Upper lobe of left lung (tissue), 6 donors: Measurements from ENCODE around the gene LMO3. TPM values are rescaled to one million over a fixed set of nuclear protein-coding genes. Genes with fewer than 3 reads are reported as not detected.

ENCODE experiments used
- ATAC-seq, 2 donors: fragments of 200-7000 bp; cut with Tn5 transposase; one replicate each; pipeline ENCODE4 v1.9.1; 2022; ENCODE audit warnings: mild to moderate bottlenecking in 2 of 2, moderate library complexity in 2 of 2; ENCODE audit not compliant: low FRiP score in 2 of 2
- DNase-seq, 2 donors: peaks; one replicate each; pipeline ENCODE4 v3.0.0-alpha.2; 2019 to 2020
- H3K27ac ChIP-seq, 4 donors: fragments of 200-600 bp; sonication (generic); one replicate each; pipeline ENCODE4 v1.5.1; 2016 to 2019
- H3K27me3 ChIP-seq, 4 donors: fragments of 200-600 bp; sonication (generic); one replicate each; pipeline ENCODE4 v1.5.1; 2017 to 2019
- H3K36me3 ChIP-seq, 4 donors: fragments of 200-600 bp; sonication (generic); one replicate each; pipeline ENCODE4 v1.5.1; 2016 to 2019
- H3K4me1 ChIP-seq, 4 donors: fragments of 200-600 bp; sonication (generic); one replicate each; pipeline ENCODE4 v1.5.1; 2018 to 2019
- H3K4me3 ChIP-seq, 4 donors: fragments of 200-600 bp; sonication (generic); one replicate each; pipeline ENCODE4 v1.5.1; 2017 to 2019; ENCODE audit warnings: mild to moderate bottlenecking in 2 of 4, moderate library complexity in 1 of 4
- H3K9me3 ChIP-seq, 4 donors: fragments of 200-600 bp; sonication (generic); one replicate each; pipeline ENCODE4 v1.5.1; 2018 to 2019
- EP300 ChIP-seq, 4 donors: sonication (generic); formaldehyde crosslinking; IDR thresholded peaks; one replicate each; pipeline ENCODE4 v1.5.1; 2017; ENCODE audit warnings: antibody characterized with exemption in 4 of 4, control low read depth in 2 of 4
- POLR2A ChIP-seq, 4 donors: fragments of 450-650 bp; IDR thresholded peaks; one replicate each; pipeline ENCODE4 v1.5.1; 2016 to 2017; ENCODE audit warnings: antibody characterized with exemption in 4 of 4, mild to moderate bottlenecking in 2 of 4
- POLR2AphosphoS5 ChIP-seq, 2 donors: sonication (generic); formaldehyde crosslinking; IDR thresholded peaks; one replicate each; pipeline ENCODE4 v1.5.1; 2017; ENCODE audit warnings: antibody characterized with exemption in 2 of 2
- WGBS, 2 donors: methylation state at CpG; one replicate each; pipeline ENCODE4 v1.1.5; 2017 to 2018; 5-methylcytosine and 5-hydroxymethylcytosine counted together
- total RNA-seq, 6 donors: library from RNA; depleted of rRNA in 4 of 6; stranded (reverse); fragments of >200 nt in 4 of 6; gene quantifications; one replicate each; pipeline versions ENCODE4 v1.1.0 to v1.2.1, GENCODE V29; 2016 to 2021
- TF ChIP-seq, protein P1 (sequence below), 6 experiments: fragments of 450-650 bp in 4 of 6; fragments of 200-600 bp in 2 of 6; sonication (generic) in 2 of 6; IDR thresholded peaks; one replicate each; pipeline ENCODE4 v1.5.1; 2016 to 2019; ENCODE audit warnings: antibody characterized with exemption in 6 of 6
- donor health status: DM: no; HTN: no; CAD: no; lungs with moderate emphysema.
- donor health status: DM: no; HTN: yes; CAD: no; lungs with severe emphysema.

LMO3 gene
- total RNA-seq, 6 donors from 2014 or later, result 100 to 372 (median 166) TPM

DNA sequence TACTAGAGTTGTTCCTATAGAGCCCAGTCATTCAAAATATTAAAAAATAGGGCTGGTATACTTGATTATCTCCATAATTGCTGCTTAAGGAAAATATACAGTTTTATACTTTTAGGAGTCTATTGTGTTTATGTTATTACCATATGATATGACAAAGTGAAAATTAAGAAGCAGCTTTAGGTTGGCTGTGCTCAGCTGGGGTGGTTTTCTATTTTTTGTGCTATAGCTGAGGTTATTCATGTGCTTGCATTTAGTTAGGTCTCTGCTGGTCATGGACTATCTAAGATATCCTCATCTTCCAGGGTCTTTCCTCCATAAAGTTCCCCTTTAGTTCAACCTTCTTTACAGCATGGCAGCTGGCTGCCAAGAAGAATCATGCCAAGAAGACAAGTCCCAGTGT is 13.6 kb upstream of the LMO3 start:
- DNase-seq (no peak), ATAC-seq (no peak)
- no peaks in the 10 kb centered on the region for H3K27me3 ChIP-seq
- H3K4me1 ChIP-seq, result no peaks in the 10 kb centered on the region
- H3K9me3 ChIP-seq, result peaks cover 0 to 9% (median 6%) of the 10 kb centered on the region in 4 donors
- no peaks in the 10 kb centered on the region for H3K36me3 ChIP-seq
- TF ChIP-seq, protein P1, sequence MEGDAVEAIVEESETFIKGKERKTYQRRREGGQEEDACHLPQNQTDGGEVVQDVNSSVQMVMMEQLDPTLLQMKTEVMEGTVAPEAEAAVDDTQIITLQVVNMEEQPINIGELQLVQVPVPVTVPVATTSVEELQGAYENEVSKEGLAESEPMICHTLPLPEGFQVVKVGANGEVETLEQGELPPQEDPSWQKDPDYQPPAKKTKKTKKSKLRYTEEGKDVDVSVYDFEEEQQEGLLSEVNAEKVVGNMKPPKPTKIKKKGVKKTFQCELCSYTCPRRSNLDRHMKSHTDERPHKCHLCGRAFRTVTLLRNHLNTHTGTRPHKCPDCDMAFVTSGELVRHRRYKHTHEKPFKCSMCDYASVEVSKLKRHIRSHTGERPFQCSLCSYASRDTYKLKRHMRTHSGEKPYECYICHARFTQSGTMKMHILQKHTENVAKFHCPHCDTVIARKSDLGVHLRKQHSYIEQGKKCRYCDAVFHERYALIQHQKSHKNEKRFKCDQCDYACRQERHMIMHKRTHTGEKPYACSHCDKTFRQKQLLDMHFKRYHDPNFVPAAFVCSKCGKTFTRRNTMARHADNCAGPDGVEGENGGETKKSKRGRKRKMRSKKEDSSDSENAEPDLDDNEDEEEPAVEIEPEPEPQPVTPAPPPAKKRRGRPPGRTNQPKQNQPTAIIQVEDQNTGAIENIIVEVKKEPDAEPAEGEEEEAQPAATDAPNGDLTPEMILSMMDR (IDR thresholded peaks at IDR 0.05), result no peak
- TF ChIP-seq POLR2A (IDR thresholded peaks at IDR 0.05), result no peak
- H3K4me3 ChIP-seq, result no peak overlapping the region
- no peak overlapping the region for H3K27ac ChIP-seq

DNA sequence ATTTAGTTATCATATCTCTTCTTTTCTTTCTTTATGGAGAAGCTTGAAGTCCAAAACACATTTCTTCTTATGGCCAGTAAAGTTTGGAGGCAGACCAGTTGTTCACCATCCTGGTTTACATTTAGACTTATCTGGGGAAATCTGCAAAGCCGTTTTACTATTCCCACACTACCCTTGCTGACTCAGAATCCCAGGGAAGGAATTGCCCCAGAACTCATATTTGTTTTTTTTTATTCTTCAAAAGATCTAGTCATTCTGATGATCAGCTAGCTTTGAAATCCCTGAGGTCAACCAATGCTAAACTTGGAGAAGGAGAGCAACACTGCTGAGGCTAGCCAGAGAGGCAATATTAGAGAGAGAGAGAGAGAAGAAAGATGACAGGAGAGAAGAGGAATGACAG is 12.3 kb upstream of the LMO3 start:
- no peak overlapping the region for H3K27ac ChIP-seq
- no peak for ATAC-seq
- DNase-seq, result no peak
- peaks cover 0 to 9% (median 6%) of the 10 kb centered on the region in 4 donors for H3K9me3 ChIP-seq
- TF ChIP-seq, protein P1 (IDR thresholded peaks at IDR 0.05), result no peak
- TF ChIP-seq POLR2A (IDR thresholded peaks at IDR 0.05) (no peak), EP300 (IDR thresholded peaks at IDR 0.05) (no peak), POLR2AphosphoS5 (IDR thresholded peaks at IDR 0.05) (no peak)
- H3K4me1 ChIP-seq, result no peaks in the 10 kb centered on the region
- 79 to 88% methylated on average over 1 of the region's 1 CpG for WGBS, 2 donors
- H3K36me3 ChIP-seq, result no peaks in the 10 kb centered on the region
- no peaks in the 10 kb centered on the region for H3K27me3 ChIP-seq
- no peak overlapping the region for H3K4me3 ChIP-seq

DNA sequence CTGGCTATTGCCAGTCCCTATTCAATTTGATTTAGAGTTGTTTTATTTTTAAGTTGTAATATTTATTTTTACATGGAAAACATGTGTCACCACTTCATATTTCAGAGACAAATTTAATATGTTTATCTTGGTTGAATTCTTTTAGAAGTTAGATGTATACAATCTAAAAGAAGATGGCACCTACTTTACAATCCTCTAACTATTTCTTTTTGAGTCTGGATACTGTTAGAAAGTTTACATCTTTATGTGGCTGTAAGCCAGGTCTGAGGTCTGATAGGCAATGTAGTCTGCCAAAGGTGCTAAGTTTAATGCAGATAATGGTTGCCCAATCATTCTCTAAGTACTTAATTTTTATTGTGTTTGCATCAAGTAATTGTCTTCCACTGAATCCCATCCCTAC is 7.2 kb upstream of the LMO3 start:
- no peaks in the 10 kb centered on the region for H3K4me1 ChIP-seq
- ATAC-seq (no peak), DNase-seq (no peak)
- TF ChIP-seq EP300 (IDR thresholded peaks at IDR 0.05) (no peak), POLR2A (IDR thresholded peaks at IDR 0.05) (no peak), POLR2AphosphoS5 (IDR thresholded peaks at IDR 0.05) (no peak)
- peak overlapping the region in 1 of 4 donors; percentile 86 for H3K27ac ChIP-seq
- no peaks in the 10 kb centered on the region for H3K36me3 ChIP-seq
- H3K4me3 ChIP-seq, result no peak overlapping the region
- H3K27me3 ChIP-seq, result no peaks in the 10 kb centered on the region
- no peaks in the 10 kb centered on the region for H3K9me3 ChIP-seq

DNA sequence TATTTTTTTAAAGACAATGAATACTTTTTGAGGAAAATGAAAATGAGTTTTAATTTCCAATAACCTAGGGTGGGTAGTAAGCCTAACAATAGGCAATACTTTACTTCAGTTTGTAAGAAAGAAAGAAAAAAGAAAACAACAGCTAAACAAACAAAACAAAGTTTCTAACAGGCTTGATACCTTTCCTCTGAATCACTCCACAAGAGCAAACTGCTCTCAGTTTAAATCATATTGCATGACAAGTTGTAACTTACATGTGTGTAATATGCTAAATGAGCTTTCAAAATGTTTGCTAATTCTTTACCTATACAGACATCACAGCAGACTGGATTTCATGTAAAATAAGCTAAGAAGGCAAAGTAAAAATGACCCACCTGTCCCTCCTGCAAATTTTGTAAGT is 6.7 kb upstream of the LMO3 start:
- no peak overlapping the region for H3K4me3 ChIP-seq
- no peak for TF ChIP-seq POLR2A (IDR thresholded peaks at IDR 0.05)
- no peak for TF ChIP-seq EP300 (IDR thresholded peaks at IDR 0.05)
- no peak for TF ChIP-seq POLR2AphosphoS5 (IDR thresholded peaks at IDR 0.05)
- TF ChIP-seq, protein P1 (IDR thresholded peaks at IDR 0.05), result no peak
- no peaks in the 10 kb centered on the region for H3K36me3 ChIP-seq
- H3K9me3 ChIP-seq, result no peaks in the 10 kb centered on the region
- H3K27me3 ChIP-seq, result no peaks in the 10 kb centered on the region
- ATAC-seq, result no peak
- no peaks in the 10 kb centered on the region for H3K4me1 ChIP-seq
- peak overlapping the region; percentile 32 to 89 (median 82) for H3K27ac ChIP-seq
- no peak for DNase-seq

DNA sequence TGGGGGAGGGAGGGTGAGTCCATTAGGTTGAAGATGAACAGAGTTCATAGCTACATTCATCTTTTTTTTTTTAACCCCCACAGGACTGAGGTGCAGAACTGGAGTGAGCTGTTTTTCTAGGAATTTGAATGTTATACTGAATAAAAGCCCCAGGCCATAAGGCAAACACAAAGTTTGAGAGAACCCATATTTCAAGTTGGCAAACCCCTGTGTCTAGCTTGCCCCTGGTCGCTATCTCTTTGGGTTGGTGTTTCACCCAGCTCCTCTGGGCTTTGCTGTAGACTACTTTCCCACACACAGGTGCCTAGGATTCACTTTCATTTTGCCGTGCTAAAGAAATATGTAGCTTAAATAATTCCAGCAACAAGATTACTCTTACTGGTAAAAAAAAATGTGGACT is 5.2 kb upstream of the LMO3 start:
- peak overlapping the region in 1 of 4 donors; percentile 4 for H3K4me3 ChIP-seq
- H3K9me3 ChIP-seq, result no peaks in the 10 kb centered on the region
- TF ChIP-seq EP300 (IDR thresholded peaks at IDR 0.05), result no peak
- TF ChIP-seq POLR2A (IDR thresholded peaks at IDR 0.05), result no peak
- no peak for TF ChIP-seq POLR2AphosphoS5 (IDR thresholded peaks at IDR 0.05)
- TF ChIP-seq, protein P1 (IDR thresholded peaks at IDR 0.05), result no peak
- no peak for ATAC-seq
- peak overlapping the region; percentile 19 to 89 (median 82) for H3K27ac ChIP-seq
- no peaks in the 10 kb centered on the region for H3K4me1 ChIP-seq
- 29 to 40% methylated on average over 2 of the region's 2 CpGs for WGBS, 2 donors
- H3K36me3 ChIP-seq, result no peaks in the 10 kb centered on the region
- DNase-seq, result no peak
- no peaks in the 10 kb centered on the region for H3K27me3 ChIP-seq
